Loucy (cell line): ENCODE data around the gene HOMEZ.

Experiments
- CTCF ChIP-seq: fragments of 200-600 bp; sonication (generic); conservative IDR thresholded peaks from 2 replicates; pipeline ENCODE4 v1.5.1; 2014; ENCODE audit warnings: mild to moderate bottlenecking, antibody characterized with exemption, low read length
- EZH2phosphoT487 ChIP-seq: fragments of 200-600 bp; IDR thresholded peaks from 2 replicates; pipeline ENCODE4 v1.6.1; 2018; ENCODE audit warnings: antibody characterized with exemption, mild to moderate bottlenecking, moderate library complexity, borderline replicate concordance

GRCh38 chr14:23249824-23250223, 36.1 kb downstream of the HOMEZ start:
- TF ChIP-seq CTCF (no peak), EZH2phosphoT487 (no peak)
